Body of pancreas (tissue), 4 donors: Measurements from ENCODE around the gene CD58. TPM values are rescaled to one million over a fixed set of nuclear protein-coding genes. Genes with fewer than 3 reads are reported as not detected.
"Not testable (repeated sequence)": the region's sequence is repeated elsewhere in the genome, so short reads cannot be mapped to it uniquely, and the experiment has no call there.

Experiments
- ATAC-seq: fragments of 150-250 bp; one replicate; pipeline ENCODE4 v1.9.1; 2016
- DNase-seq, 4 donors: peaks; one replicate each; pipeline ENCODE4 v3.0.0-alpha.2; 2019
- H3K27ac ChIP-seq, 4 donors: fragments of 200-600 bp; sonication (generic); 1 replicate in 3 of 4; 2 replicates in 1 of 4; pipeline versions ENCODE4 v1.5.1 to v1.6.1; 2016 to 2019; ENCODE audit warnings: mild to moderate bottlenecking in 1 of 4, mixed read lengths in 1 of 4, moderate library complexity in 1 of 4
- H3K27me3 ChIP-seq, 2 donors: fragments of 200-600 bp; sonication (generic); one replicate each; pipeline ENCODE4 v1.6.0; 2016; ENCODE audit warnings: mild to moderate bottlenecking in 1 of 2
- H3K36me3 ChIP-seq, 2 donors: fragments of 200-600 bp; sonication (generic); replicated peaks in 1 of 2; 2 replicates each; pipeline ENCODE4 v1.5.1; 2016; ENCODE audit warnings: low read depth in 2 of 2; ENCODE audit not compliant: insufficient read depth in 1 of 2
- H3K4me1 ChIP-seq: fragments of 200-600 bp; sonication (generic); one replicate; pipeline ENCODE4 v1.6.0; 2016
- H3K4me3 ChIP-seq, 2 donors: fragments of 200-600 bp; sonication (generic); 1 replicate in 1 of 2; 2 replicates in 1 of 2; pipeline ENCODE4 v1.5.1; 2016 to 2019
- H3K9me3 ChIP-seq, 3 donors: fragments of 200-600 bp; sonication (generic); 1 replicate in 2 of 3; 2 replicates in 1 of 3; pipeline ENCODE4 v1.5.1; 2016
- CTCF ChIP-seq, 7 experiments: fragments of 450-650 bp in 4 of 7; fragments of 200-600 bp in 3 of 7; sonication (generic) in 3 of 7; IDR thresholded peaks; one replicate each; pipeline ENCODE4 v1.5.1; 2016 to 2019; ENCODE audit warnings: antibody characterized with exemption in 7 of 7
- POLR2A ChIP-seq, 3 donors: fragments of 450-650 bp; IDR thresholded peaks; one replicate each; pipeline ENCODE4 v1.6.1; 2016; ENCODE audit warnings: antibody characterized with exemption in 3 of 3, mild to moderate bottlenecking in 2 of 3
- WGBS, 2 donors: methylation state at CpG; one replicate each; pipeline ENCODE4 v1.1.5; 2017; 5-methylcytosine and 5-hydroxymethylcytosine counted together
- intact Hi-C: fragments of 100-400 bp; cut with DNase I; formaldehyde crosslinking; loops from one replicate; pipeline ENCODE4 v1.15.1; 2023
- total RNA-seq, 2 donors: library from RNA; depleted of rRNA; stranded (reverse); fragments of >200 nt; gene quantifications; one replicate each; pipeline ENCODE4 v1.1.0, GENCODE V29; 2016

Gene CD58
- total RNA-seq, 2 donors from 2014 or later = 6.6 to 15.0 TPM

- no peaks in the 10 kb centered on the region for H3K9me3 ChIP-seq
- peaks cover 11% of the 10 kb centered on the region for H3K4me1 ChIP-seq
- H3K4me3 ChIP-seq = no peak overlapping the region
- intact Hi-C loops = no loop called here
- no peak for ATAC-seq
- H3K36me3 ChIP-seq = no peaks in the 10 kb centered on the region
- no peak overlapping the region for H3K27ac ChIP-seq
- no peak for DNase-seq
- no peaks in the 10 kb centered on the region for H3K27me3 ChIP-seq
- no peak for TF ChIP-seq CTCF (IDR thresholded peaks at IDR 0.05)
- no peak for TF ChIP-seq POLR2A (IDR thresholded peaks at IDR 0.05)
- 64 to 69% methylated on average over 4 of the region's 4 CpGs for WGBS, 2 donors
These were observed 2.8 kb downstream of the CD58 start for GRCh38 chr1:116567790-116568661.

- no peak for ATAC-seq
- WGBS, 2 donors = 85 to 88% methylated on average over 1 of the region's 1 CpG
- DNase-seq = no peak
- no peaks in the 10 kb centered on the region for H3K9me3 ChIP-seq
- no peak overlapping the region for H3K27ac ChIP-seq
- H3K4me1 ChIP-seq = peaks cover 6% of the 10 kb centered on the region
- TF ChIP-seq POLR2A (IDR thresholded peaks at IDR 0.05) (no peak), CTCF (IDR thresholded peaks at IDR 0.05) (no peak)
- intact Hi-C loops = no loop called here
- H3K4me3 ChIP-seq = no peak overlapping the region
- H3K27me3 ChIP-seq = no peaks in the 10 kb centered on the region
- no peaks in the 10 kb centered on the region for H3K36me3 ChIP-seq
These were observed 5.6 kb downstream of the CD58 start for GRCh38 chr1:116565222-116565621.

- no peaks in the 10 kb centered on the region for H3K9me3 ChIP-seq
- H3K4me1 ChIP-seq = no peaks in the 10 kb centered on the region
- no peaks in the 10 kb centered on the region for H3K36me3 ChIP-seq
- no peak for TF ChIP-seq POLR2A (IDR thresholded peaks at IDR 0.05)
- TF ChIP-seq CTCF (IDR thresholded peaks at IDR 0.05) = no peak
- H3K4me3 ChIP-seq = no peak overlapping the region
- no peaks in the 10 kb centered on the region for H3K27me3 ChIP-seq
- no peak for DNase-seq
- intact Hi-C loops = no loop called here
- H3K27ac ChIP-seq = no peak overlapping the region
- ATAC-seq = no peak
- WGBS, 2 donors = 84 to 100% methylated on average over 1 of the region's 1 CpG
These were observed 6.4 kb downstream of the CD58 start for GRCh38 chr1:116564426-116564825.

- ATAC-seq, H3K27ac ChIP-seq, H3K4me3 ChIP-seq, H3K27me3 ChIP-seq, H3K36me3 ChIP-seq, H3K4me1 ChIP-seq, DNase-seq, intact Hi-C loops, H3K9me3 ChIP-seq: not testable (repeated sequence)
- 83 to 98% methylated on average over 4 of the region's 4 CpGs for WGBS, 2 donors
These were observed 8.4 kb downstream of the CD58 start for GRCh38 chr1:116562465-116562864.

- intact Hi-C loops = no loop called here
These were observed 9.3 kb downstream of the CD58 start for GRCh38 chr1:116561563-116561962.

More at GRCh38 chr1:116561563-116561962, 9.3 kb downstream of the CD58 start:
- Histone ChIP-seq H3K4me3 (no peak overlapping the region), H3K27ac (no peak overlapping the region), H3K36me3 (no peaks in the 10 kb centered on the region), H3K27me3 (no peaks in the 10 kb centered on the region), H3K4me1 (no peaks in the 10 kb centered on the region), H3K9me3 (no peaks in the 10 kb centered on the region)
- DNase-seq (no peak), ATAC-seq (no peak)
- TF ChIP-seq POLR2A (IDR thresholded peaks at IDR 0.05) = no peak
- no peak for TF ChIP-seq CTCF (IDR thresholded peaks at IDR 0.05)
